IMR-90 (cell line): Measurements from ENCODE around the gene HAAO. TPM values are rescaled to one million over a fixed set of nuclear protein-coding genes. Genes with fewer than 3 reads are reported as not detected.

Experiments
- ATAC-seq: fragments of 200-7000 bp; cut with Tn5 transposase; 2 replicates; pipeline ENCODE4 v1.9.1; 2020; ENCODE audit warnings: low read depth, mild to moderate bottlenecking, moderate library complexity
- BruUV-seq: library from RNA; stranded (reverse); fragments of 400-500 nt; replicated peaks from 2 replicates; lab custom pipeline; 2021; lab: Mats Ljungman, UMichigan
- CTCF ChIA-PET: fragments of 300-600 bp; formaldehyde crosslinking; extraction: SDS; loops from one replicate; lab custom pipeline; 2021; ENCODE audit warnings: antibody characterized with exemption; lab: Yijun Ruan, JAX
- POLR2A ChIA-PET: fragments of 300-600 bp; sonication (Branson Sonifier 250); formaldehyde crosslinking; loops from one replicate; lab custom pipeline; 2022; ENCODE audit warnings: antibody characterized with exemption; ENCODE audit not compliant: unreplicated experiment; lab: Charles Lee
- DNase-seq: peaks from one replicate; pipeline ENCODE4 v3.0.0; 2013
- H2AFZ ChIP-seq: replicated peaks from 2 replicates; pipeline ENCODE3; 2013; ENCODE audit warnings: low read length, mild to moderate bottlenecking; ENCODE audit not compliant: poor library complexity
- H2AK5ac ChIP-seq: 2 replicates; pipeline ENCODE4 v1.6.1; 2013; ENCODE audit warnings: low read depth, low read length, inconsistent platforms
- H2AK9ac ChIP-seq: replicated peaks from 2 replicates; pipeline ENCODE3; 2013; ENCODE audit warnings: mild to moderate bottlenecking, low read depth, low read length, moderate library complexity; ENCODE audit not compliant: poor library complexity
- H2BK120ac ChIP-seq: 2 replicates; pipeline ENCODE4 v1.6.1; 2013; ENCODE audit warnings: low read depth, low read length, inconsistent platforms
- H2BK15ac ChIP-seq: 3 replicates; pipeline ENCODE4 v1.6.1; 2013; ENCODE audit warnings: low read depth, low read length, inconsistent platforms
- H2BK20ac ChIP-seq: 2 replicates; pipeline ENCODE4 v1.6.1; 2013; ENCODE audit warnings: low read depth, mild to moderate bottlenecking, inconsistent platforms, low read length, moderate library complexity
- H2BK5ac ChIP-seq: 2 replicates; pipeline ENCODE4 v1.6.1; 2013; ENCODE audit warnings: mild to moderate bottlenecking, low read depth, low read length, inconsistent platforms; ENCODE audit not compliant: poor library complexity, severe bottlenecking
- H3K14ac ChIP-seq: replicated peaks from 2 replicates; pipeline ENCODE4 v1.6.1; 2013; ENCODE audit warnings: low read depth, low read length, inconsistent platforms
- H3K18ac ChIP-seq: 2 replicates; pipeline ENCODE4 v1.6.1; 2013; ENCODE audit warnings: low read depth, low read length, control low read depth
- H3K23ac ChIP-seq: 2 replicates; pipeline ENCODE4 v1.6.1; 2013; ENCODE audit warnings: low read depth, low read length, inconsistent platforms
- H3K27ac ChIP-seq: 2 replicates; pipeline ENCODE4 v1.5.1; 2013; ENCODE audit warnings: mild to moderate bottlenecking, control low read depth, low read length; ENCODE audit not compliant: insufficient read depth
- H3K27me3 ChIP-seq: 2 replicates; pipeline ENCODE4 v1.6.1; 2013; ENCODE audit warnings: low read length; ENCODE audit not compliant: control insufficient read depth, insufficient read depth
- H3K36me3 ChIP-seq: 2 replicates; pipeline ENCODE4 v1.6.1; 2013; ENCODE audit warnings: low read length, mixed read lengths; ENCODE audit not compliant: control insufficient read depth, insufficient read depth
- H3K4ac ChIP-seq: 2 replicates; pipeline ENCODE4 v1.6.1; 2013; ENCODE audit warnings: low read depth, low read length, inconsistent platforms
- H3K4me1 ChIP-seq: 2 replicates; pipeline ENCODE4 v1.6.1; 2013; ENCODE audit warnings: low read length, mixed read lengths; ENCODE audit not compliant: control insufficient read depth, insufficient read depth
- H3K4me2 ChIP-seq: 2 replicates; pipeline ENCODE4 v1.6.1; 2013; ENCODE audit warnings: low read depth, mild to moderate bottlenecking, control low read depth, low read length, moderate library complexity
- H3K4me3 ChIP-seq: 2 replicates; pipeline ENCODE4 v1.5.1; 2013; ENCODE audit warnings: low read depth, mild to moderate bottlenecking, control low read depth, low read length, moderate library complexity; ENCODE audit not compliant: insufficient read depth
- H3K56ac ChIP-seq: 2 replicates; pipeline ENCODE4 v1.6.1; 2013; ENCODE audit warnings: low read length, inconsistent platforms; ENCODE audit not compliant: insufficient read depth; ENCODE audit errors: extremely low read depth
- H3K79me1 ChIP-seq, 2 experiments: 2 replicates each; pipeline ENCODE4 v1.6.1; 2013; ENCODE audit warnings: low read length in 2 of 2, inconsistent platforms in 1 of 2, low read depth in 1 of 2
- H3K9ac ChIP-seq: 2 replicates; pipeline ENCODE4 v1.6.1; 2013; ENCODE audit warnings: low read depth, low read length, control low read depth
- H3K9me1 ChIP-seq: 2 replicates; pipeline ENCODE4 v1.6.1; 2013; ENCODE audit warnings: low read length, inconsistent platforms; ENCODE audit not compliant: insufficient read depth
- H3K9me3 ChIP-seq: 2 replicates; pipeline ENCODE4 v1.6.1; 2013; ENCODE audit warnings: low read length; ENCODE audit not compliant: control insufficient read depth, insufficient read depth
- H4K20me1 ChIP-seq: 2 replicates; pipeline ENCODE4 v1.6.1; 2013; ENCODE audit warnings: low read length, inconsistent platforms; ENCODE audit not compliant: insufficient read depth
- H4K5ac ChIP-seq: 2 replicates; pipeline ENCODE4 v1.6.1; 2013; ENCODE audit warnings: mild to moderate bottlenecking, low read depth, low read length, control low read depth
- H4K8ac ChIP-seq, 2 experiments: 2 replicates each; pipeline ENCODE4 v1.6.1; 2013; ENCODE audit warnings: low read depth in 2 of 2, low read length in 2 of 2, control low read depth in 1 of 2, inconsistent platforms in 1 of 2
- H4K91ac ChIP-seq: 2 replicates; pipeline ENCODE4 v1.6.1; 2013; ENCODE audit warnings: low read depth, low read length, inconsistent platforms; ENCODE audit not compliant: insufficient read depth
- BHLHE40 ChIP-seq: fragments of 150-350 bp; IDR thresholded peaks from 2 replicates; pipeline ENCODE4 v1.6.1; 2016; ENCODE audit warnings: mild to moderate bottlenecking, low read depth, low read length
- CHD1 ChIP-seq: IDR thresholded peaks from 2 replicates; pipeline ENCODE4 v1.6.1; 2012; ENCODE audit warnings: low read depth, low read length, improper control_type of control experiment
- CTCF ChIP-seq: conservative IDR thresholded peaks from 2 replicates; pipeline ENCODE4 v1.5.1; 2012; ENCODE audit warnings: mild to moderate bottlenecking, low read depth, low read length, improper control_type of control experiment
- ELK1 ChIP-seq: fragments of 150-350 bp; IDR thresholded peaks from 2 replicates; pipeline ENCODE4 v1.6.1; 2016; ENCODE audit warnings: low read depth, mild to moderate bottlenecking, low read length, moderate library complexity, borderline replicate concordance
- FOS ChIP-seq: fragments of 150-350 bp; IDR thresholded peaks from 2 replicates; pipeline ENCODE4 v1.6.1; 2016; ENCODE audit warnings: low read depth, low read length
- MAFK ChIP-seq: IDR thresholded peaks from 2 replicates; pipeline ENCODE4 v1.6.1; 2012; ENCODE audit warnings: low read depth, low read length, improper control_type of control experiment
- MAZ ChIP-seq: IDR thresholded peaks from 2 replicates; pipeline ENCODE4 v1.6.1; 2012; ENCODE audit warnings: low read depth, mild to moderate bottlenecking, low read length, improper control_type of control experiment, moderate library complexity, borderline replicate concordance
- MXI1 ChIP-seq: IDR thresholded peaks from 2 replicates; pipeline ENCODE4 v1.6.1; 2012; ENCODE audit warnings: low read depth, mild to moderate bottlenecking, low read length, moderate library complexity, borderline replicate concordance
- NFE2L2 ChIP-seq: fragments of 150-350 bp; IDR thresholded peaks from 2 replicates; pipeline ENCODE4 v1.6.1; 2016; ENCODE audit warnings: low read depth, mild to moderate bottlenecking, low read length
- POLR2A ChIP-seq: IDR thresholded peaks from 2 replicates; pipeline ENCODE4 v1.6.1; 2012; ENCODE audit warnings: mild to moderate bottlenecking, low read depth, low read length
- RAD21 ChIP-seq: IDR thresholded peaks from 2 replicates; pipeline ENCODE4 v1.6.1; 2012; ENCODE audit warnings: low read length, improper control_type of control experiment
- RCOR1 ChIP-seq: IDR thresholded peaks from 2 replicates; pipeline ENCODE4 v1.6.1; 2012; ENCODE audit warnings: mild to moderate bottlenecking, low read length, improper control_type of control experiment; ENCODE audit not compliant: insufficient replicate concordance
- RFX5 ChIP-seq: IDR thresholded peaks from 2 replicates; pipeline ENCODE4 v1.8.0; 2012; ENCODE audit warnings: low read depth, mild to moderate bottlenecking, low read length, moderate library complexity
- SMC3 ChIP-seq: fragments of 150-350 bp; IDR thresholded peaks from 2 replicates; pipeline ENCODE4 v1.6.1; 2016; ENCODE audit warnings: low read depth, mild to moderate bottlenecking, antibody characterized with exemption, low read length, moderate library complexity
- USF2 ChIP-seq: fragments of 150-350 bp; IDR thresholded peaks from 2 replicates; pipeline ENCODE4 v1.6.1; 2017; ENCODE audit warnings: mild to moderate bottlenecking, antibody characterized with exemption, low read length, low read depth
- WGBS, 2 experiments: methylation state at CpG; one replicate each; pipeline versions ENCODE4 v1.1.5 to v1.1.7; 2013; ENCODE audit warnings: missing lambda C conversion rate in 2 of 2; ENCODE audit not compliant: insufficient read length in 1 of 2; ENCODE audit errors: extremely low coverage in 2 of 2; 5-methylcytosine and 5-hydroxymethylcytosine counted together
- dilution Hi-C: fragments of 300-500 bp; cut with HindIII; formaldehyde crosslinking; loops from one replicate; pipeline ENCODE4 v1.14.3; 2018; ENCODE audit warnings: low sequenced_read_pairs; ENCODE audit not compliant: unreplicated experiment
- in situ Hi-C: fragments of 300-500 bp; cut with MboI; formaldehyde crosslinking; loops from 3 replicates; pipeline ENCODE4 v1.14.3; 2019; ENCODE audit warnings: low sequenced_read_pairs, inconsistent platforms, mixed read lengths
- intact Hi-C: fragments of 100-400 bp; cut with micrococcal nuclease; formaldehyde crosslinking; loops from 2 replicates; pipeline ENCODE4 v1.10.0; 2022
- polyA plus RNA-seq, 3 experiments: library from polyadenylated mRNA; depleted of rRNA; stranded (reverse); fragments of >200 nt; gene quantifications; 2 replicates each; pipeline ENCODE4 v1.2.3, GENCODE V29; 2012; ENCODE audit warnings: low replicate concordance in 1 of 3
- total RNA-seq: library from RNA; depleted of rRNA; stranded (reverse); fragments of >200 nt; gene quantifications from 2 replicates; pipeline ENCODE4 v1.2.3, GENCODE V29; 2012

Gene HAAO
- total and polyA plus RNA-seq, 2 of the 4 experiments (the other 2 are of a cell fraction) = 0.05 to 0.18 TPM

- intact Hi-C loops = no loop called here
- no peak for TF ChIP-seq RCOR1
- TF ChIP-seq POLR2A = no peak
- no peak for TF ChIP-seq CHD1
- TF ChIP-seq MAZ = no peak
- no peak for TF ChIP-seq ELK1
- TF ChIP-seq RAD21 = no peak
- no peak for TF ChIP-seq MAFK
- no peak for TF ChIP-seq BHLHE40
- TF ChIP-seq SMC3 = no peak
- TF ChIP-seq MXI1 = no peak
- TF ChIP-seq NFE2L2 = no peak
- TF ChIP-seq CTCF = no peak
- no peak for TF ChIP-seq FOS
- no peak for TF ChIP-seq RFX5
- no peak for TF ChIP-seq USF2
Observed at GRCh38 chr2:42830922-42831574, 38.7 kb upstream of the HAAO start.

More at GRCh38 chr2:42830922-42831574, 38.7 kb upstream of the HAAO start:
- no peak overlapping the region for H3K4me3 ChIP-seq
- DNase-seq (no peak), ATAC-seq (no peak)
- H3K14ac ChIP-seq = no peak overlapping the region
- H4K5ac ChIP-seq = no peak overlapping the region
- no peak overlapping the region for H2BK20ac ChIP-seq
- no peak overlapping the region for H3K23ac ChIP-seq
- no peak overlapping the region for H4K8ac ChIP-seq
- no peaks in the 10 kb centered on the region for H3K27me3 ChIP-seq
- no TSS peak for BruUV-seq
- H3K56ac ChIP-seq = no peak overlapping the region
- H3K79me1 ChIP-seq = no peaks in the 10 kb centered on the region
- 0 out of 2 replicates have a peak, but pooled peaks cover 3% of the 10 kb centered on the region for H4K20me1 ChIP-seq
- H3K4ac ChIP-seq = no peak overlapping the region
- in situ Hi-C loops (loop anchor here (5.0 to 25.0 kb wide), 2 partner anchors 651 to 731 kb away; no protein-coding TSS in a partner anchor), dilution Hi-C loops (no loop called here)
- H2AFZ ChIP-seq = no peak overlapping the region
- H3K18ac ChIP-seq = no peak overlapping the region
- no peak overlapping the region for H2BK15ac ChIP-seq
- no peak overlapping the region for H2BK120ac ChIP-seq
- H2AK5ac ChIP-seq = peak overlapping the region; percentile 62
- no peaks in the 10 kb centered on the region for H3K9me3 ChIP-seq
- H3K27ac ChIP-seq = no peak overlapping the region
- no peak overlapping the region for H4K91ac ChIP-seq
- no peak overlapping the region for H3K4me2 ChIP-seq
- no peaks in the 10 kb centered on the region; the same call in 1 of the 2 replicates for H3K4me1 ChIP-seq
- ChIA-PET POLR2A (interaction anchor here (0.6 kb wide), 2 partner anchors 137 to 612 kb away, joined by 3 to 6 read pairs; no protein-coding TSS in a partner anchor), CTCF (no interaction called here)
- 93% methylated on average over 2 of the region's 6 CpGs; no CpG with 5 or more reads in 1 of the 2 experiments for WGBS, 2 experiments
- H2BK5ac ChIP-seq = no peak overlapping the region
- H2AK9ac ChIP-seq = no peak overlapping the region
- H3K36me3 ChIP-seq = no peaks in the 10 kb centered on the region
- no peak overlapping the region for H3K9ac ChIP-seq
- 0 out of 2 replicates have a peak, but pooled peaks cover 3% of the 10 kb centered on the region for H3K9me1 ChIP-seq
